Mesendoderm (in vitro differentiated cells): ENCODE results near the gene BATF3.

Experiments used
- DNase-seq: peaks from one replicate; pipeline ENCODE4 v3.0.0; 2013
- H2AK5ac ChIP-seq: 2 replicates; pipeline ENCODE4 v1.6.1; 2013; ENCODE audit warnings: low read length, inconsistent platforms
- H2BK120ac ChIP-seq: 2 replicates; pipeline ENCODE4 v1.6.1; 2013; ENCODE audit warnings: low read depth, mild to moderate bottlenecking, low read length, moderate library complexity, mixed read lengths
- H2BK15ac ChIP-seq: replicated peaks from 2 replicates; pipeline ENCODE4 v1.6.1; 2013; ENCODE audit warnings: low read depth, mild to moderate bottlenecking, moderate library complexity
- H2BK5ac ChIP-seq: 2 replicates; pipeline ENCODE4 v1.6.1; 2013; ENCODE audit warnings: low read length, inconsistent platforms
- H3K18ac ChIP-seq: 2 replicates; pipeline ENCODE4 v1.6.1; 2013; ENCODE audit warnings: mild to moderate bottlenecking, low read length, mixed read lengths
- H3K23ac ChIP-seq: one replicate; pipeline ENCODE4 v1.6.1; 2013; ENCODE audit warnings: low read length
- H3K27ac ChIP-seq: 2 replicates; pipeline ENCODE4 v1.5.1; 2013; ENCODE audit warnings: low read depth, mild to moderate bottlenecking, inconsistent platforms, low read length, moderate library complexity
- H3K27me3 ChIP-seq: 2 replicates; pipeline ENCODE4 v1.6.1; 2013; ENCODE audit warnings: low read length, control low read depth, mild to moderate bottlenecking, inconsistent platforms; ENCODE audit not compliant: insufficient read depth, poor library complexity
- H3K36me3 ChIP-seq: 2 replicates; pipeline ENCODE4 v1.6.1; 2013; ENCODE audit warnings: low read length, inconsistent platforms; ENCODE audit not compliant: control insufficient read depth, insufficient read depth
- H3K4ac ChIP-seq: one replicate; pipeline ENCODE4 v1.6.1; 2013; ENCODE audit warnings: low read depth, mild to moderate bottlenecking, low read length, moderate library complexity
- H3K4me1 ChIP-seq: 2 replicates; pipeline ENCODE4 v1.6.1; 2013; ENCODE audit warnings: low read depth, low read length, inconsistent platforms; ENCODE audit not compliant: control insufficient read depth
- H3K4me2 ChIP-seq: 2 replicates; pipeline ENCODE4 v1.6.1; 2013; ENCODE audit warnings: low read length
- H3K4me3 ChIP-seq: 2 replicates; pipeline ENCODE4 v1.5.1; 2013; ENCODE audit warnings: mild to moderate bottlenecking, low read length
- H3K56ac ChIP-seq: one replicate; pipeline ENCODE4 v1.6.1; 2013; ENCODE audit warnings: low read length
- H3K79me1 ChIP-seq: 2 replicates; pipeline ENCODE4 v1.6.1; 2013; ENCODE audit warnings: low read length, inconsistent platforms
- H3K79me2 ChIP-seq: 2 replicates; pipeline ENCODE4 v1.6.1; 2013; ENCODE audit warnings: mild to moderate bottlenecking, low read length; ENCODE audit not compliant: control insufficient read depth, insufficient read depth
- H3K9ac ChIP-seq: 2 replicates; pipeline ENCODE4 v1.6.1; 2013; ENCODE audit warnings: low read length, inconsistent platforms
- H4K5ac ChIP-seq: one replicate; pipeline ENCODE4 v1.6.1; 2013; ENCODE audit warnings: low read length
- H4K8ac ChIP-seq: one replicate; pipeline ENCODE4 v1.6.1; 2013; ENCODE audit warnings: low read depth, mild to moderate bottlenecking, control low read depth, low read length, moderate library complexity
- WGBS: extraction: QIAGEN DNeasy Blood & Tissue Kit; methylation state at CpG from one replicate; pipeline ENCODE4 v1.1.7; 2013; ENCODE audit warnings: low lambda C conversion rate, missing lambda C conversion rate; ENCODE audit not compliant: insufficient coverage; ENCODE audit errors: extremely low coverage; 5-methylcytosine and 5-hydroxymethylcytosine counted together

Gene BATF3

DNA sequence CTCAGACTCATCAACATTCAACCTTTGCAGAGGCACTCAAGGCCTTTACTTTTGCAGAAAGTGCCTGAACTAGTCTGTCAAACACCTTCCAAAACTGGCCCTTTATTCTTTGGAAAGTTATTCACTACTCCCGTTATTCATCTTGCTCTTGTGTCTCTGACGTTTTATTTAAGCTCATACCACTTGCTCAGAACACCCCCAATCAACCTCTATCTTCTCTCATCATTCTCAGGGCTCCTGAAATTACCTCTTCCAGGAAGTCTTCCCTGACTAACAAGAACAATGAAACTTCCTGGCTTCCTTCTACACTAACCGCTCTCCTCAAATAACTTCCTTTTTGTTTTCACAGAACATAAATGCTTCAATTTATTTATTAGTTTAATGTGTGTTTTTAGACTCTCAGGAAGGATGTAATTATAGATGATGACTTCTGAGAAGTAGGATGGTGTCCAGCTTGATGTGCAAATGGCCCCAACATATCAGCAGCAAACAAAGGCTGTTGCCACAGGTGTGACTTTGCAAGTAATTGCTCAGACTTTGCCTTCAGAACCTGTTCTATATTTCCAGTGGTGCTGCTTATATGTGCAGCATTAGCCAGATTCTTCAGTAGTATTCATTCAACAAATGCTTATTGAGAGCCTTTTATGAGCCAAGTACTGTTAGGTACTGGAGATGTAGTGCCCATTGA lies 22.8 kb upstream of the BATF3 start:
- Histone ChIP-seq H3K4me1 (no peaks in the 10 kb centered on the region), H2AK5ac (no peak overlapping the region), H3K36me3 (no peaks in the 10 kb centered on the region), H2BK15ac (no peak overlapping the region), H3K18ac (no peak overlapping the region), H3K4me3 (no peak overlapping the region), H3K27me3 (no peaks in the 10 kb centered on the region), H3K27ac (no peak overlapping the region), H3K4me2 (no peak overlapping the region), H3K23ac (no peak overlapping the region), H4K8ac (no peak overlapping the region), H3K79me2 (no peaks in the 10 kb centered on the region), H3K56ac (no peak overlapping the region), H4K5ac (no peak overlapping the region), H2BK5ac (no peak overlapping the region), H3K9ac (no peak overlapping the region), H3K4ac (no peak overlapping the region), H3K79me1 (no peaks in the 10 kb centered on the region), H2BK120ac (no peak overlapping the region)
- WGBS = no CpG with 5 or more reads among the region's 3 CpGs
- no peak for DNase-seq

DNA sequence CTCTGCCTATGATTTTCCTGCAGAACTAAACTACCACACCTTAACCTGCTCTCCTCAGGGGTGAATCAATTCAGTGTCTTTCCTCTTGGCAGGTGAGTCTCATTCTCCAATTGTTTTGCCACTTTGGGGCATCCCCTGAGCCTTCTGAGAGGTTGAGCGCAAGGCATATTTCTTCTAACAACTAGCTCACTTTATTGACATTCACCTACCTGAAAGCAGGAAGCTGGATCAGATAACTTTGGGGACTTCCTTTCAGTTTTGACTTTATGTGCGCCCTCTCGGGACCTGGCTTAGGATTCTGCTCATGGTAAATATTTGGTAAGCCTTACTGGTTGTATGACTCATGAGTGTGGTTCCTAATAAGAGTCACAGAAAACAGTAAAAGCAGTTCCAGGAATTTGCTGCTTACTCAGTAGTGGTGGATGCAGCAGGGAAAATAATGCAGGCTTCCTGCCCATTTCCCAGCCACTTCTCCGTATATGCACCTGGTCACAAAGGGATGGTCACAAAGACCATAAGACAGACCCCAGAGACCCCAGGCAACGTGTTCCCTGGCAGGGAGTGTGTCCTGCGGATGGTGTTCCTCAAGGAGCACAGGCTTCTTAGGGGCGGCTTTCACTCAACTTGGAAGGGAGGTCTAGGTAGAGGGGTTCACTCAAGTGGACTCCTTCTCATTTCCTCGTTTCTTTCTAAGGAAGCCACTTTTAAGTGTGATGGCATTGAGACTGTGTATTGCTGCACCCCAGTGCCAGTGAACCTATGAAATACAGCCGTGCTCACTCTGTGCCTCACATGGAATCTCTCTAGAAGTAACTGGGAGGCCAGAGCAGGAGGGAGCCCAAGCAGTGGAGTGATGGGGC lies 22.0 kb upstream of the BATF3 start:
- Histone ChIP-seq H4K8ac (no peak overlapping the region), H2BK5ac (no peak overlapping the region), H3K27me3 (no peaks in the 10 kb centered on the region), H3K18ac (no peak overlapping the region), H3K23ac (no peak overlapping the region), H3K4me3 (no peak overlapping the region), H4K5ac (no peak overlapping the region), H3K4me2 (no peak overlapping the region), H2BK120ac (no peak overlapping the region), H2BK15ac (no peak overlapping the region), H3K56ac (no peak overlapping the region), H3K36me3 (no peaks in the 10 kb centered on the region), H3K27ac (no peak overlapping the region), H3K9ac (no peak overlapping the region), H3K79me1 (no peaks in the 10 kb centered on the region), H2AK5ac (no peak overlapping the region), H3K79me2 (no peaks in the 10 kb centered on the region), H3K4ac (no peak overlapping the region), H3K4me1 (no peaks in the 10 kb centered on the region)
- no CpG with 5 or more reads among the region's 9 CpGs for WGBS
- peak; percentile 11 for DNase-seq

- H3K4me1 ChIP-seq = no peaks in the 10 kb centered on the region
- no peaks in the 10 kb centered on the region for H3K36me3 ChIP-seq
- no peaks in the 10 kb centered on the region for H3K79me1 ChIP-seq
- H4K8ac ChIP-seq = no peak overlapping the region
- H3K4ac ChIP-seq = no peak overlapping the region
- H2BK15ac ChIP-seq = no peak overlapping the region
- no peak overlapping the region for H4K5ac ChIP-seq
- no peaks in the 10 kb centered on the region for H3K79me2 ChIP-seq
- H3K56ac ChIP-seq = no peak overlapping the region
- no peak overlapping the region for H3K4me3 ChIP-seq
- no peak for DNase-seq
- no peak overlapping the region for H3K9ac ChIP-seq
- H3K27me3 ChIP-seq = no peaks in the 10 kb centered on the region
- WGBS = no CpG with 5 or more reads among the region's 2 CpGs
- no peak overlapping the region for H3K27ac ChIP-seq
- H2AK5ac ChIP-seq = no peak overlapping the region
- no peak overlapping the region for H2BK120ac ChIP-seq
- H3K18ac ChIP-seq = no peak overlapping the region
- H2BK5ac ChIP-seq = no peak overlapping the region
- H3K4me2 ChIP-seq = no peak overlapping the region
- H3K23ac ChIP-seq = no peak overlapping the region
Measured at GRCh38 chr1:212719633-212720032, 20.0 kb upstream of the BATF3 start.

DNA sequence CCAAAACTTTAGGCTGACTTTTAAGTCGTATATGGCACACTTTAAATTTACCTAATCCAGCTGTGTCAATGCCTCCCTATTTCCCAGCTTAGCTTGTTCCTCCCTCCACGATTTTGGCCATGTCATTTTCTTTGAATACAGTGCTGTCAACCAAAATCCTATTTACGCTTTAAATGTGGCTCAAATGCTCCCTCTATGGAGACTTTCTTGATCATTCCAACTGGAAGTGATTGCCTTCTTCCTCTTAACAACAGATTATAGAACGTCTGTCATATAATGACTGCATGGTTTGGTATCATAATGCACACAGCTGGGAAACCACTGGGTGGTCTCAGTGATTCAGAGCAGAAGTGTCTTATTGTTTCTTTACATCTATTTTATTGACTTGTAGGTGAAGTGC lies 18.9 kb upstream of the BATF3 start:
- Histone ChIP-seq H3K27ac (no peak overlapping the region), H2BK15ac (no peak overlapping the region), H3K36me3 (no peaks in the 10 kb centered on the region), H2BK120ac (no peak overlapping the region), H3K4me3 (no peak overlapping the region), H4K8ac (no peak overlapping the region), H3K4me1 (no peaks in the 10 kb centered on the region), H3K4ac (no peak overlapping the region), H4K5ac (no peak overlapping the region), H3K79me1 (no peaks in the 10 kb centered on the region), H2BK5ac (no peak overlapping the region), H3K27me3 (no peaks in the 10 kb centered on the region), H3K56ac (no peak overlapping the region), H2AK5ac (no peak overlapping the region), H3K4me2 (no peak overlapping the region), H3K9ac (no peak overlapping the region), H3K23ac (no peak overlapping the region), H3K18ac (no peak overlapping the region), H3K79me2 (no peaks in the 10 kb centered on the region)
- WGBS = no CpG with 5 or more reads among the region's 4 CpGs
- DNase-seq = peak; percentile 61

- no peak for DNase-seq
- WGBS = no CpG with 5 or more reads among the region's 1 CpG
Measured at GRCh38 chr1:212716161-212716560, 16.5 kb upstream of the BATF3 start.

More at GRCh38 chr1:212716161-212716560, 16.5 kb upstream of the BATF3 start:
- Histone ChIP-seq H2BK5ac (no peak overlapping the region), H3K4me2 (no peak overlapping the region), H3K27ac (no peak overlapping the region), H3K4me3 (no peak overlapping the region), H4K8ac (no peak overlapping the region), H2BK120ac (no peak overlapping the region), H3K18ac (no peak overlapping the region), H2AK5ac (no peak overlapping the region), H3K79me1 (no peaks in the 10 kb centered on the region), H3K79me2 (no peaks in the 10 kb centered on the region), H4K5ac (no peak overlapping the region), H3K36me3 (no peaks in the 10 kb centered on the region), H3K56ac (no peak overlapping the region), H3K4me1 (no peaks in the 10 kb centered on the region), H3K27me3 (no peaks in the 10 kb centered on the region), H3K9ac (no peak overlapping the region), H3K4ac (no peak overlapping the region), H2BK15ac (no peak overlapping the region), H3K23ac (no peak overlapping the region)
